Fibroblast of peridontal ligament (primary cell): ENCODE measurements around the gene MED31.
"Not testable (repeated sequence)": the region's sequence is repeated elsewhere in the genome, so short reads cannot be mapped to it uniquely, and the experiment has no call there.

Experiments
- DNase-seq: peaks from one replicate; pipeline ENCODE4 v3.0.0-alpha.2; 2010; ENCODE audit errors: extremely low read depth

The MED31 gene

GRCh38 chr17:6651354-6651918, at the start of gene MED31, which contains the start of gene C17orf100:
MED31 (minus strand) TSS chr17:6651605; CDS start chr17:6651528, 77 bp downstream.
C17orf100 (plus strand) TSS chr17:6651762; CDS start chr17:6651914, 152 bp downstream.
- DNase-seq, result peak; percentile 81

- DNase-seq, result no peak
Measured at GRCh38 chr17:6700948-6701307, 49.5 kb upstream of the MED31 start.

- no peak for DNase-seq
Measured at GRCh38 chr17:6699997-6700947, 48.9 kb upstream of the MED31 start.

- no peak for DNase-seq
Measured at GRCh38 chr17:6698004-6698403, 46.6 kb upstream of the MED31 start.

- DNase-seq, result no peak
Measured at GRCh38 chr17:6696906-6697305, 45.5 kb upstream of the MED31 start.

- DNase-seq, result no peak
Measured at GRCh38 chr17:6695565-6695964, 44.2 kb upstream of the MED31 start.

GRCh38 chr17:6695051-6695450, 43.6 kb upstream of the MED31 start:
- no peak for DNase-seq

GRCh38 chr17:6691958-6692357, 40.6 kb upstream of the MED31 start:
- DNase-seq, result not testable (repeated sequence)

GRCh38 chr17:6691546-6691945, 40.1 kb upstream of the MED31 start:
- DNase-seq, result no peak

GRCh38 chr17:6690641-6691040, 39.2 kb upstream of the MED31 start:
- no peak for DNase-seq

GRCh38 chr17:6688944-6689343, 37.5 kb upstream of the MED31 start:
- no peak for DNase-seq

- no peak for DNase-seq
Measured at GRCh38 chr17:6686026-6686425, 34.6 kb upstream of the MED31 start.

- no peak for DNase-seq
Measured at GRCh38 chr17:6684881-6685767, 33.7 kb upstream of the MED31 start.

- no peak for DNase-seq
Measured at GRCh38 chr17:6684460-6684783, 33.0 kb upstream of the MED31 start.

GRCh38 chr17:6683730-6684459, 32.5 kb upstream of the MED31 start:
- DNase-seq, result no peak

- DNase-seq, result no peak
Measured at GRCh38 chr17:6683081-6683684, 31.8 kb upstream of the MED31 start.

- DNase-seq, result no peak
Measured at GRCh38 chr17:6682339-6682738, 30.9 kb upstream of the MED31 start.

- no peak for DNase-seq
Measured at GRCh38 chr17:6681671-6682070, 30.3 kb upstream of the MED31 start.

GRCh38 chr17:6681176-6681575, 29.8 kb upstream of the MED31 start:
- no peak for DNase-seq

- DNase-seq, result no peak
Measured at GRCh38 chr17:6679241-6679640, 27.8 kb upstream of the MED31 start.

- no peak for DNase-seq
Measured at GRCh38 chr17:6677946-6678345, 26.5 kb upstream of the MED31 start.
